AG09319 (cell line): ENCODE results near the gene ME2.
"Not testable (repeated sequence)": the region's sequence is repeated elsewhere in the genome, so short reads cannot be mapped to it uniquely, and the experiment has no call there.

ENCODE experiments used
- DNase-seq: peaks from one replicate; pipeline ENCODE4 v3.0.0-alpha.2; 2010; ENCODE audit warnings: low read depth; ENCODE audit errors: extremely low read depth
- CTCF ChIP-seq: IDR thresholded peaks from 2 replicates; pipeline ENCODE4 v1.5.1; 2011; ENCODE audit warnings: low read depth, mild to moderate bottlenecking, inconsistent platforms, low read length, moderate library complexity

Gene ME2

GRCh38 chr18:50849419-50849821, 29.5 kb upstream of the ME2 start:
- no peak for DNase-seq
- TF ChIP-seq CTCF: no peak

GRCh38 chr18:50850307-50851065, 28.4 kb upstream of the ME2 start:
- DNase-seq: no peak
- no peak for TF ChIP-seq CTCF

DNA sequence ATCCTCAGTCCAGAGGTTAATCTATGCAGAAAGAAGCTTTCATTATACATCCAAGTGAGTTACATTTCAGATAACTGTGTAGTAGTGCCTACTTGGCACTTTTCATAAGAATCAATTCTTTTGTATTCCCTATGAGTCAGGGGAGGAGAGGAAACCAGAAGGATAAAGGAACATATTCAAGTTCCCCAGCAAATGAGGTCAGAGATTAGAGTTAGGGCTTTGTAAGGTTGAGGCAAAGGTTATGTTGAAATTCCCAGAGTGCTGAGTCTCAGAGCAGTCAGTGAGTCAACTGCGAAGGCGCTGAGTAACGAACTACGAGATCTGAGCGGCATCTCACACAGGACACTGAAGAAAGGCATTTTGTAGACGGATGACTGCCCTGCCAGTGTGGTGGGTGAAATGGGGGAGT, 25.1 kb upstream of the ME2 start:
- no peak for TF ChIP-seq CTCF
- DNase-seq: no peak

DNA sequence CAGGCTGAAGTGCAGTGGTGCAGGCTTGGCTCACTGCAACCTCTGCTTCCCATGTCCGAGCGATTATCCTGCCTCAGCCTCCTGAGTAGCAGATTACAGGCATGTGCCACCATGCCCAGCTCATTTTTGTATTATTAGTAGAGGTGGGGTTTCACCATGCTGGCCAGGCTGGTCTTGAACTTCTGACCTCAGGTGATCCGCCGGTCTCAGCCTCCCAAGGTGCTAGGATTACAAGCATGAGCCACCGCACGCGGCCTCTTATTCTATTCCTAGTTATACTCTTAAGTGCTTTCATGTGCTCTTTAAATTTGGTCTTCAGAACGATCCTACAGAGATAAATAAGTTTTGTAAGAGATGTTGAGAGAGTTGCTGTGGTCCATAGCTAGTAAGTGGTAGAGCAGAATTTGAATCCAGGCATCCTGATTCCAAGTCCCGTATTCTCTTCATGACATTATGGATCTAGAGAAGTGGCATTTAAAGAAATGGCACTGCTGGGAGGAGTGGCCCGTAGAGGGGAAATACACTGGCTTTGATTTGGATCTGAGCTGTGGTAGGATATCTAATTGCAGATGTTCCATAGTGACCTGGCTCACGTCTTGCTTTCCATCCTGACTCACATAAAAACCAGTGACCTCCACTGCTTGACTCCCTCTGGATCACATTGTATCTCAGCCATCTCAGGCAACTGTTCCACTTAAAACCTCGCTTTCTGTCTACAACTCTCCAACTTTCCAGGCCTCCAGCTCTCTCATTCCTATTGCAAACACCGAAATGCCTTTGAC, 22.8 kb upstream of the ME2 start:
- DNase-seq: no peak
- no peak for TF ChIP-seq CTCF

GRCh38 chr18:50857166-50857565, 21.8 kb upstream of the ME2 start:
- not testable (repeated sequence) for DNase-seq

- no peak for DNase-seq
- TF ChIP-seq CTCF: no peak
Measured at GRCh38 chr18:50857694-50858093, 21.2 kb upstream of the ME2 start.

DNA sequence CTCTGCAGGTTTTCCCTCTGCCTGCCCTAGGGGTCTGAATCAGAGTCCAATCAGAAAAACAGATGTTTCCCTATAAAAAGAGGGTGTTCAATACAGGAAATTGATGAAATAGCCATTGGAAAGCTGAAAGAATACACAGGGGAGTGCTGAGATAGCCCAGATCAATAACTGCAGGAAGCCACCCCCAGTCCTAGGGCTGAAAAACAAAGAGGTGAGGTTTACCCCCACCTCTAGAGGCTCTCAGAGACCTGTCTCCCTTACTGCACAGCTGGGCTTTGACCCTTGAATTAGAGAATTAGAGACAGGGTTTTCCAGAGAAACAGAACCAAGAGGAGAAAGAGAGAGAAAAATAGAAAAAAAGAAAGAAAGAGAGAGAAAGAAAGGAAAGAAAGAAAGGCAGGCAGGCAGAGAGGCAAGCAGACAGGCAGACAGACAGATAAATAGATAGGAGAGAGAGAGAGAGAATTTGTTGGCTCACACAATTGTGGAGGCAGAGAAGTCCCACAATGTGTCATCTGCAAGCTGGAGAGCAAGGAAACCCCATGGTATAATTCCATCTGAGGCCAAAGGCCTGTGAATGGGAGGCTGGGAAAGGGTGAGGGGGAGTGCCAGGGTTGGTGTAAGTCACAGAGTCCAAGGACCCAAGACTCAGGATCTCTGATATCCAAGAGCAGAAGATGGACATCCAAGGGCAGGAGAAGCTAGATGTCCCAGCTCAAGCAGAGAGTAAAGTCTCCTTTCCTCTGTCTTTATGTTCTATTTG, 18.9 kb upstream of the ME2 start:
- TF ChIP-seq CTCF: no peak

More for the DNA sequence above, 18.9 kb upstream of the ME2 start:
- no peak for DNase-seq
